HG03460 (cell line): Measurements from ENCODE around the gene GK.
"Not testable (repeated sequence)": the region's sequence is repeated elsewhere in the genome, so short reads cannot be mapped to it uniquely, and the experiment has no call there.

ENCODE experiments used
- ATAC-seq: cut with Tn5 transposase; IDR thresholded peaks from one replicate; pipeline ENCODE4 v1.9.1; 2021; ENCODE audit not compliant: unreplicated experiment

GK gene

DNA sequence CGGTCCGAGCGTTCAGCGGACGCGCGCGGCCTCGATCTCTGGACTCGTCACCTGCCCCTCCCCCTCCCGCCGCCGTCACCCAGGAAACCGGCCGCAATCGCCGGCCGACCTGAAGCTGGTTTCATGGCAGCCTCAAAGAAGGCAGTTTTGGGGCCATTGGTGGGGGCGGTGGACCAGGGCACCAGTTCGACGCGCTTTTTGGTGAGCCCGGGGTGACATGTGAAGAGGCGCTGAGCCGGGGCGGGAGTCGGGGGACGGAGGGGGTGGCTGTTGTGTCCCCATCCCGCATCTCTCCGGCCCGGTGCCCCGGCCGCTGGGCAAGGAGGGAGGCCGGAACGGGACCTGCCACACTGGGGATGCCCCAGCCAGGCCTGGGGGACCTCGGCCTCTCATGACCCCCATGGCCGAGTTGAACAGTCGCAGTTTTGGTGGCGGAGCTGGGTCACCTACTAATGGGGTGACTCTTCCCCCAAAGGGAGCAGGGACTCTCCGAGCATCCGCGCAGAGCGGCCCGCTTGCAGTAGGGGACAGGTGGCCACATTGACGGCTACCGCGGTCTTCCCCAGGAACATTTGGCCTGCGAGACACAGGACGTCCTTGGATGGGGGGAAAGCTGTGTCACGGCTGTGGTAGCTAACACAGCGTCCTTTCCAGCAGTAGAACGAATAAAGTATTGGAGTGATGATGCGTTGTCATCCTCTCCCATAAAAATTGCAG lies at the start of gene GK:
Gene GK, plus strand, starts transcription at position 9 of the 717 bp plus-strand sequence. Its CDS starts 115 bp downstream, at position 124.
- peak; percentile 11 for ATAC-seq

GRCh38 chrX:30607155-30607554 lies 46.1 kb upstream of the GK start:
- ATAC-seq = no peak

GRCh38 chrX:30610026-30610425 lies 43.2 kb upstream of the GK start:
- no peak for ATAC-seq

GRCh38 chrX:30612250-30612655 lies 41.0 kb upstream of the GK start:
- no peak for ATAC-seq

DNA sequence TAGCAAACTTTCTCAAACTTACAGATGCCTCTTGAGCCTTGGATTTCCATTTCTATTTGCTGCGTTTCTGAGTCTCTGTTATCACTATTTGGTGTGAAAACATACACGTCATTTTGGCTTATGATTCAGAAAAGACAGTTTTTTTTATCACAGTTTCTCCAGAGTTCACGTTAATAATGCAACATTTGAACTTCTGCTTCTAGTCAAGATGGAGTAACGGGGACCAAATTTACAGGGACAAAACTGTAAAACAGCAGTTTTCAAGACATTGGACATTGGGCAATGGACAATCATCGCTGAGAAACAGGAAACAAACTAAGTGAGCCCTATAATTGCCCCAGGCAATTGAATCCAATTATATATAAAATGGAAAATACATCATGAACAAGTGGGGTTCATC lies 39.5 kb upstream of the GK start:
- no peak for ATAC-seq

GRCh38 chrX:30615229-30615628 lies 38.0 kb upstream of the GK start:
- ATAC-seq = no peak

DNA sequence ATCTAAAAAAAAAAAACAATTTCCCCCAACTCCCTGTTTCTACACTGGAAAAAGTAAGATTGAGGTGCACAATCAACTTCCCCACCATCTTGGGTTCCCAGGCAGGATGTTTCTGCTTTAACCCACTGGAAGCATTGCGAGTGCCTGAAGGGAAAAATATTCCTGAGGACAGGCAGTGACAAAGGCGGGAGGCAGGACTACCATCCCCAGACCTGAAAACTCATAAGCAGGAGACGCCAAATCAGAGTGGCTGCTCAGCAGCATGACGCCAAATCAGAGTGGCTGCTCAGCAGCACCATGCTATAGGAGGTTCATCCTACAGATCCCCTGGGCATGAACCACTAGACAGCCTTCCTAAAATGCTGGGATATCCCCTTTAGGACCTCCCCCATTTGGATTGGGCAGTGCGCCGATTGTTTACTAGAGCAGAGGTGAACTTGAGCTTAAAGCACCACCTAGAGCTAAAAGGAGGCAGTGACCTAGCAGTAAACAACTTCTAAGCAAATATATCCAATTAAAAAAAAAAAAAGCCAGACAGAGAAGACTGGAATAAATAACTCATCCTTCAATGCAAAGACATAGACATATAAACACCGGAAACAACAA lies 35.0 kb upstream of the GK start:
- no peak for ATAC-seq

DNA sequence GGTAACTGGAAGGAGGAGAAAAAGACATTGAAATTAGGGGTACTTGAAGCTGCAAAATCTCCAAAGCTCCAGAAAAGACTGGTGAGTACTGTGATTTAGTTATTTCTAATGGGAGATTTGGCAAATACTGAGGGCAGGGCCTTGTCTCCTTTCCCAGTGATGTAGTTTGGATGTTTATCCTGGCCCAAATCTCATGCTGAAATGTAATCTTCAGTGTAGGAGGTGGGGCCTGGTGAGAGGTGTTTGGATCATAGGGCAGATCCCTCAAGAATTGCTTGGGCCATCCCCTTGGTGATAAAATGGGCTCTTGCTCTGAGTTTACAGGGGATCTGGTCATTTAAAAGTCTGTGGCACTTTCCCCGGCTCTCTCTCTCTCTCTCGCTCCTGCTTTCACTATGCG lies 33.1 kb upstream of the GK start:
- no peak for ATAC-seq

- ATAC-seq = no peak
These were observed 32.1 kb upstream of the GK start for GRCh38 chrX:30620980-30621618.

DNA sequence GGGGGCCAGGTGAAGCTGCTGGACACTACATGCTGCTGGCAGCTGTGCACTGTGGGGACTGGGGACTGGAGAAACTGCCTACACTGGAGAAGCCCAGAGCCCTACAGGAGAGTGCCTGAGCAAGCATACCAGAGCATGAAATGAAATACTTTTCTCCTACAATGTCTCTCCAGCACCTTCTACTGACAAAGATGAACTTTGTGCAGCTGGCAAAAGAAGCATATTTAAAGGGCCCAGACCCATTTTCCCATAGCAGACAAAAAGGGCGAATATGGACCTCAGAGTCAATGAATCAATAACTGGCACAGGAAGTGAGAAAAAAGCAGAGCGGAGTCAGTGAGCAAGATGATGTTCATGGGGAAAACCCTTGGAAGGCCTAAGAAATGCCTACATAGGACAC lies 30.9 kb upstream of the GK start:
- ATAC-seq = no peak

DNA sequence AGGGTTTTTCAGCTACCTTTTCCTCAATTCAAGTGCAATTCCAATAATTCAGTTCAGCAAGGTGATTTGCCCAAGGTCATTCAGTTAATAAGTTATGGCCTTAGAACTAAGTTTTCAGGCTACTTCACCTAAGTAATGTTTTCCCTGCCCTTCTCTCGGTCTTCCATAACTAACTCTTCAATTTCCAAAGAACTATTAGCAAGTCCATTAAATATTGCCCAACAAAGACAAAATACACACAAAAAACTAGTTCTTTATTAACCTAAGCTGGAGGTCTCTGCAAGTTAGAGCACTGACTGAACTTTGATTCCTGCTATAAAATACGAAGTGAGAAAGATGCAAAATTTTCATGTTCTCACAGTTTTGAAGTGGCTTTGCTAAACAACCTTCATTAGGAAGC lies 26.8 kb upstream of the GK start:
- no peak for ATAC-seq

DNA sequence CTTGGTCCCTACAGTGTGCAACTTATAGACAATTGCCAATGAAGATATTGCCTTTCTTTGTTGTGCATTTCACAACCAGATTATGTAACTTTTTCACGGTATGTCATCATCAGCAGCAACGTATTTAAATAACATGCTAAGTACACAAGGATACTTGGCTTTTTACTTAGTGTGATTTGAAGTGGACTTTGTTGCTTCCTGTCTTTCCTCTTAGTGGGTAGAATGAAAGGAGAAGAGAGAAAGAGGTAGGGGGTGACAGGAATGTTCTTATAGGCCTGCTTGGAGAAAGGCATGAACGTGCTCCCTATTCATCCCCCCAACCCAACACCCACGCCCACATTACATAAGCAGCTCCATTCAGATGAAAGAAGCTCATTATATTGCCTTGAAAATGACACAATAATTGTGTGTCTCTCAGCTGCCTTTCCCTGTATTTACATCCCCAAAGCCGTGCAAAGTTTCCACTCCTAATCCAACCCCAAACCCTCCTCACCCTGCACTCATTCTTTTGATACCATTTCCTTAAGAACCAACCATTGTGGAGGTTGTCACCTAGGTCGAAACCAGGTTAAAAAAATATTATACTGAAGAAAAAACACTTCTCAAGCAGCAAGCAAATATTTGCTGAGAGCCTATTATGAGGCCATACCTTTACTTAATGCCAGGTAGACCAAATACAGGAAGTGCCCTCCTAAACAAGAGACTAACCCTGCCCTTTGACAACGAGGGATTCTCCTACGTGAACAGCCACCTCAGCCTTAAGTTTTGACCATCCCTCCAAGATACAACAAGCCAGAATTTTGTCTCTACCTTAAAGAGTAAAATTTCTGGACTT lies 25.2 kb upstream of the GK start:
- ATAC-seq = no peak

- ATAC-seq = not testable (repeated sequence)
These were observed 19.2 kb upstream of the GK start for GRCh38 chrX:30634070-30634469.

GRCh38 chrX:30635630-30636029 lies 17.6 kb upstream of the GK start:
- ATAC-seq = no peak

- no peak for ATAC-seq
These were observed 15.1 kb upstream of the GK start for GRCh38 chrX:30637874-30638815.

- not testable (repeated sequence) for ATAC-seq
These were observed 13.5 kb upstream of the GK start for GRCh38 chrX:30639702-30640101.

GRCh38 chrX:30642642-30643041 lies 10.6 kb upstream of the GK start:
- ATAC-seq = no peak

GRCh38 chrX:30643313-30643821 lies 9.9 kb upstream of the GK start:
- ATAC-seq = no peak

- no peak for ATAC-seq
These were observed 3.4 kb upstream of the GK start for GRCh38 chrX:30649859-30650258.
